ENCODE measurements around the gene CNOT3.
A peak's percentile ranks its signal among the peaks of the same experiment; 100 is the strongest.
"Not testable (repeated sequence)": the region's sequence is repeated elsewhere in the genome, so short reads cannot be mapped to it uniquely, and the experiment has no call there.

Gene CNOT3

GRCh38 chr19:54180691-54181091 lies 43.1 kb downstream of the CNOT3 start:
- Histone ChIP-seq H3K27me3 (ENCODE audit: control insufficient read depth in 2 of 2, insufficient read depth in 2 of 2, low read length in 2 of 2) (no peaks in the 10 kb centered on the region), H3K27ac (ENCODE audit: low read depth in 2 of 2, low read length in 2 of 2) (no peak overlapping the region), H3K9ac (ENCODE audit: low read depth in 1 of 2, low read length in 2 of 2) (no peak overlapping the region), H3K4me1 (ENCODE audit: control insufficient read depth in 2 of 2, insufficient read depth in 2 of 2, low read length in 2 of 2) (peaks cover 4 to 5% of the 10 kb centered on the region in 2 donors), H3K36me3 (ENCODE audit: control insufficient read depth in 2 of 2, insufficient read depth in 2 of 2, low read length in 2 of 2) (peaks cover 12 to 15% of the 10 kb centered on the region in 2 donors), H3K4me3 (ENCODE audit: low read length in 2 of 2) (no peak overlapping the region), H3K9me3 (ENCODE audit: control insufficient read depth in 2 of 2, low read length in 2 of 2) (no peaks in the 10 kb centered on the region)

DNA sequence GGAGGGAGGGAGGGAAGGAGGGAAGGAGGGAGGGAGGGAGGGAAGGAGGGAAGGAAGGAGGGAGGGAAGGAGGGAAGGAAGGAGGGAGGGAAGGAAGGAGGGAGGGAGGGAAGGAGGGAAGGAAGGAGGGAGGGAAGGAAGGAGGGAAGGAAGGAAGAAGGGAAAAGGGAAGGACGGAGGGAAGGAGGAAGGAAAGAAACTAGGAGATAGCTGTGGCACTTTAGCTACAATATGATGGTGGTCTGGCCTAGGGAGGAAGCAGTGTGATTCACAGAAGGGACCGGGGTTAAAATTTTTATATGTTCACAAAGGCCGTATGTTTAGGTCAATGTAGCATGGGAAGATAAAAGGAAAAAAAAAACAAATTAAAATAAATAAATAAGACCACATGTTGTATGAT lies 44.3 kb downstream of the CNOT3 start:
- H3K4me3 ChIP-seq (ENCODE audit: low read length in 2 of 2); H3K9ac ChIP-seq (ENCODE audit: low read depth in 1 of 2, low read length in 2 of 2); H3K9me3 ChIP-seq (ENCODE audit: control insufficient read depth in 2 of 2, low read length in 2 of 2); H3K27ac ChIP-seq (ENCODE audit: low read depth in 2 of 2, low read length in 2 of 2); H3K27me3 ChIP-seq (ENCODE audit: control insufficient read depth in 2 of 2, insufficient read depth in 2 of 2, low read length in 2 of 2): not testable (repeated sequence)
- H3K4me1 ChIP-seq (ENCODE audit: control insufficient read depth in 2 of 2, insufficient read depth in 2 of 2, low read length in 2 of 2), result peaks cover 12% of the 10 kb centered on the region in 2 donors
- peaks cover 12 to 16% of the 10 kb centered on the region in 2 donors for H3K36me3 ChIP-seq (ENCODE audit: control insufficient read depth in 2 of 2, insufficient read depth in 2 of 2, low read length in 2 of 2)

- no peak overlapping the region for H3K9ac ChIP-seq (ENCODE audit: low read depth in 1 of 2, low read length in 2 of 2)
- H3K9me3 ChIP-seq (ENCODE audit: control insufficient read depth in 2 of 2, low read length in 2 of 2), result no peaks in the 10 kb centered on the region
- no peaks in the 10 kb centered on the region for H3K27me3 ChIP-seq (ENCODE audit: control insufficient read depth in 2 of 2, insufficient read depth in 2 of 2, low read length in 2 of 2)
- peaks cover 8 to 16% of the 10 kb centered on the region in 2 donors for H3K36me3 ChIP-seq (ENCODE audit: control insufficient read depth in 2 of 2, insufficient read depth in 2 of 2, low read length in 2 of 2)
- no peak overlapping the region for H3K27ac ChIP-seq (ENCODE audit: low read depth in 2 of 2, low read length in 2 of 2)
- no peak overlapping the region for H3K4me3 ChIP-seq (ENCODE audit: low read length in 2 of 2)
- peaks cover 22 to 27% of the 10 kb centered on the region in 2 donors for H3K4me1 ChIP-seq (ENCODE audit: control insufficient read depth in 2 of 2, insufficient read depth in 2 of 2, low read length in 2 of 2)
These were observed 45.9 kb downstream of the CNOT3 start for GRCh38 chr19:54183431-54183830.

- no peaks in the 10 kb centered on the region for H3K9me3 ChIP-seq (ENCODE audit: control insufficient read depth in 2 of 2, low read length in 2 of 2)
- peaks cover 5 to 7% of the 10 kb centered on the region in 2 donors for H3K36me3 ChIP-seq (ENCODE audit: control insufficient read depth in 2 of 2, insufficient read depth in 2 of 2, low read length in 2 of 2)
- peaks cover 22 to 26% of the 10 kb centered on the region in 2 donors for H3K4me1 ChIP-seq (ENCODE audit: control insufficient read depth in 2 of 2, insufficient read depth in 2 of 2, low read length in 2 of 2)
- H3K27ac ChIP-seq (ENCODE audit: low read depth in 2 of 2, low read length in 2 of 2), result peak overlapping the region; percentile 95 to 97
- H3K9ac ChIP-seq (ENCODE audit: low read depth in 1 of 2, low read length in 2 of 2), result peak overlapping the region; percentile 65 to 78
- H3K27me3 ChIP-seq (ENCODE audit: control insufficient read depth in 2 of 2, insufficient read depth in 2 of 2, low read length in 2 of 2), result no peaks in the 10 kb centered on the region
- H3K4me3 ChIP-seq (ENCODE audit: low read length in 2 of 2), result peak overlapping the region in 1 of 2 donors; percentile 20
These were observed 48.8 kb downstream of the CNOT3 start for GRCh38 chr19:54186351-54186750.

- H3K36me3 ChIP-seq (ENCODE audit: control insufficient read depth in 2 of 2, insufficient read depth in 2 of 2, low read length in 2 of 2), result peaks cover 5 to 7% of the 10 kb centered on the region in 2 donors
- H3K4me1 ChIP-seq (ENCODE audit: control insufficient read depth in 2 of 2, insufficient read depth in 2 of 2, low read length in 2 of 2), result peaks cover 27 to 32% of the 10 kb centered on the region in 2 donors
- H3K9ac ChIP-seq (ENCODE audit: low read depth in 1 of 2, low read length in 2 of 2), result peak overlapping the region; percentile 65 to 78
- no peaks in the 10 kb centered on the region for H3K9me3 ChIP-seq (ENCODE audit: control insufficient read depth in 2 of 2, low read length in 2 of 2)
- H3K4me3 ChIP-seq (ENCODE audit: low read length in 2 of 2), result peak overlapping the region; percentile 33 to 34
- no peaks in the 10 kb centered on the region for H3K27me3 ChIP-seq (ENCODE audit: control insufficient read depth in 2 of 2, insufficient read depth in 2 of 2, low read length in 2 of 2)
- H3K27ac ChIP-seq (ENCODE audit: low read depth in 2 of 2, low read length in 2 of 2), result peak overlapping the region; percentile 95 to 97
These were observed 49.4 kb downstream of the CNOT3 start for GRCh38 chr19:54186934-54187381.

- H3K4me1 ChIP-seq (ENCODE audit: control insufficient read depth in 2 of 2, insufficient read depth in 2 of 2, low read length in 2 of 2), result peaks cover 32 to 38% of the 10 kb centered on the region in 2 donors
- H3K4me3 ChIP-seq (ENCODE audit: low read length in 2 of 2), result peak overlapping the region; percentile 90 to 91
- H3K27me3 ChIP-seq (ENCODE audit: control insufficient read depth in 2 of 2, insufficient read depth in 2 of 2, low read length in 2 of 2), result no peaks in the 10 kb centered on the region
- H3K9ac ChIP-seq (ENCODE audit: low read depth in 1 of 2, low read length in 2 of 2), result peak overlapping the region; percentile 83 to 94
- peaks cover 6 to 14% of the 10 kb centered on the region in 2 donors for H3K36me3 ChIP-seq (ENCODE audit: control insufficient read depth in 2 of 2, insufficient read depth in 2 of 2, low read length in 2 of 2)
- no peaks in the 10 kb centered on the region for H3K9me3 ChIP-seq (ENCODE audit: control insufficient read depth in 2 of 2, low read length in 2 of 2)
- peak overlapping the region; percentile 100 for H3K27ac ChIP-seq (ENCODE audit: low read depth in 2 of 2, low read length in 2 of 2)
These were observed 50.8 kb downstream of the CNOT3 start for GRCh38 chr19:54188215-54188871.

DNA sequence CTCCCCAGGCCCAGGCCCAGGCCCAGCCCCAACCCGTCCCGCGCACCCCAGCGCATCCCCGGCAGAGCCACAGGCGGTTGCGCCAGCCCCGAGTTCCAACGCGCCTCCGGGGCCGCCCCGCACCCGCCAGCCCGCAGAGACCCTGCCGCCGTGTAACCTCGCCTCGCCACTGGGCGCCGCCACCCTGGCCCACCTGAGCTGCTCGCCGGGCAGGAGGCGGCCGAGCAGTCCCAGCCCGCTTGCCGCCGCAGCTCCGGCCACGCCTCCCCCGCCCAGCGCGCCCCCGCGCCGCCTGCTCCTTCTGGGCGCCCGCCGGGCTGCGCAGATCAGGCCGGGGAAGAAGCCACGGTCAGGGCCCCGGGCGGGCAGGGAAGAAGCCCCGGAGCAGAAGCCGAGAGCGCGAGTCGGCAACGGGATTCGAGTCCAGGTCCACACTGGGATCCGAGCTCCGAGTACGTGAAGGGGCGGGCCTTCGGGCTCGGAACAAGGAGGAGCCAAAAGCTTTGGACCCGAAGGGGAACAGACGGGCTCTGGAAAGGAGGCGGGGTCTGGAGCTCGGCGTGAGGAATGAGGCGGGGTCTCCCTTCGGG lies 51.7 kb downstream of the CNOT3 start, which contains the start of gene MBOAT7:
Gene MBOAT7 (minus strand): TSS at position 436 of the 590 bp plus-strand sequence. CDS start 1,072 bp downstream, outside the sequence.
- H3K4me3 ChIP-seq (ENCODE audit: low read length in 2 of 2), result peak within 1 kb of the TSS; percentile 90 to 91
- peak within 1 kb of the TSS; percentile 100 for H3K27ac ChIP-seq (ENCODE audit: low read depth in 2 of 2, low read length in 2 of 2)
- H3K36me3 ChIP-seq (ENCODE audit: control insufficient read depth in 2 of 2, insufficient read depth in 2 of 2, low read length in 2 of 2), result peaks cover 12 to 18% of the 10 kb centered on the region in 2 donors

DNA sequence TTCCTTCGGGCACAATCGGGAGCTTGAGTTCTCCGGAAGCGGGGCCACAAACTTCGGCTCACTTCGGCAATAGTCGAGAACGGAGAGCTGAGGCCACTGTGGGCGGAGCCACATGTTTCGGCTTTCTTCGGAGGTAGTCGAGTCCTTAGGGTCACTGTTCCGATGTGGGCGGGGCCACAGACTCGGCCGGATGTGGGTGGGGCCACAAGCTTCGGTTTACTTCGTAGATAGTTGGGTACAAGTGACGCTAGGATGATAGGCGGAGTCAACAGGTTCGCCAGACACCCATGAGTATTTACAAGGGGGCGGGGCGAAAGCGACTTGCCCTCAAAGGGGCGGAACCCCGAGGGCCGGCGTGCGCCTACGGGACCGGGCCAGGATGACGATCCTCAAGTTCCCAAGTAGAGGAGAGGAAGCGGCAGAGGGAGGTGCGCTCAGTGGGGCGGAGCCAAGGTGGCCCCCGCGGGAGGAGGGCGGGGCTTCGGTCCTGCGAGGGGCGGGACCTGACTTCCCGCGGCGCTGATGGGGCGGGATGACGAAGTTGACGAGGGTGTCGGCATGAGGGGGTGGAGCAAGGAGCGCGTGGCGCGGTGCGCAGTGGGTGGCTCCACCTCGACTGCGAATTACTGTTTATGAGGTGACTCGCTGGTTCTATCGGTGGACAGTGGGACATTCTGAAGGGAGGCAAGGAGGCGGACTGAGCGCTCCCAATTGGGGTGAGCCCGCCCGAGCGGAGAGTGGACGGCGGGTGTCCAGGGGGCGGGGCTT lies 52.4 kb downstream of the CNOT3 start:
- H3K9me3 ChIP-seq (ENCODE audit: control insufficient read depth in 2 of 2, low read length in 2 of 2), result no peaks in the 10 kb centered on the region
- peak overlapping the region; percentile 100 for H3K27ac ChIP-seq (ENCODE audit: low read depth in 2 of 2, low read length in 2 of 2)
- no peaks in the 10 kb centered on the region for H3K27me3 ChIP-seq (ENCODE audit: control insufficient read depth in 2 of 2, insufficient read depth in 2 of 2, low read length in 2 of 2)
- H3K9ac ChIP-seq (ENCODE audit: low read depth in 1 of 2, low read length in 2 of 2), result peak overlapping the region; percentile 94 to 98
- H3K36me3 ChIP-seq (ENCODE audit: control insufficient read depth in 2 of 2, insufficient read depth in 2 of 2, low read length in 2 of 2), result peaks cover 12 to 22% of the 10 kb centered on the region in 2 donors
- H3K4me1 ChIP-seq (ENCODE audit: control insufficient read depth in 2 of 2, insufficient read depth in 2 of 2, low read length in 2 of 2), result peaks cover 32 to 38% of the 10 kb centered on the region in 2 donors
- peak overlapping the region; percentile 90 to 91 for H3K4me3 ChIP-seq (ENCODE audit: low read length in 2 of 2)

More for the DNA sequence above, 51.7 kb downstream of the CNOT3 start, which contains the start of gene MBOAT7:
- Histone ChIP-seq H3K9me3 (ENCODE audit: control insufficient read depth in 2 of 2, low read length in 2 of 2) (no peaks in the 10 kb centered on the region), H3K9ac (ENCODE audit: low read depth in 1 of 2, low read length in 2 of 2) (peak within 1 kb of the TSS; percentile 94 to 98), H3K4me1 (ENCODE audit: control insufficient read depth in 2 of 2, insufficient read depth in 2 of 2, low read length in 2 of 2) (peaks cover 32 to 38% of the 10 kb centered on the region in 2 donors), H3K27me3 (ENCODE audit: control insufficient read depth in 2 of 2, insufficient read depth in 2 of 2, low read length in 2 of 2) (no peaks in the 10 kb centered on the region)

- peaks cover 12 to 22% of the 10 kb centered on the region in 2 donors for H3K36me3 ChIP-seq (ENCODE audit: control insufficient read depth in 2 of 2, insufficient read depth in 2 of 2, low read length in 2 of 2)
- no peaks in the 10 kb centered on the region for H3K9me3 ChIP-seq (ENCODE audit: control insufficient read depth in 2 of 2, low read length in 2 of 2)
- peak overlapping the region; percentile 100 for H3K27ac ChIP-seq (ENCODE audit: low read depth in 2 of 2, low read length in 2 of 2)
- peak overlapping the region; percentile 94 to 98 for H3K9ac ChIP-seq (ENCODE audit: low read depth in 1 of 2, low read length in 2 of 2)
- peaks cover 32 to 38% of the 10 kb centered on the region in 2 donors for H3K4me1 ChIP-seq (ENCODE audit: control insufficient read depth in 2 of 2, insufficient read depth in 2 of 2, low read length in 2 of 2)
- peak overlapping the region; percentile 77 to 91 for H3K4me3 ChIP-seq (ENCODE audit: low read length in 2 of 2)
- H3K27me3 ChIP-seq (ENCODE audit: control insufficient read depth in 2 of 2, insufficient read depth in 2 of 2, low read length in 2 of 2), result no peaks in the 10 kb centered on the region
These were observed 53.0 kb downstream of the CNOT3 start for GRCh38 chr19:54190503-54191010.
